Stimulated activated memory B cell treated with anti-CD40 and anti-IgM and Interleukin-4, amounts not matched to agents 10 μg/mL and 1 μg/mL and 100 μg/mL, for 72 hours (primary cell): ENCODE measurements around the gene GTF3A.

Source experiments
- ATAC-seq: fragments of 150-1000 bp; cut with Tn5 transposase; 2 replicates; pipeline ENCODE4 v1.10.0; 2021
- H3K27ac Mint-ChIP-seq: one replicate; pipeline ENCODE4 v1.8.0; 2022; ENCODE audit warnings: mild to moderate bottlenecking, mixed read lengths
- H3K27me3 Mint-ChIP-seq: one replicate; pipeline ENCODE4 v1.8.0; 2022; ENCODE audit warnings: mixed read lengths
- H3K36me3 Mint-ChIP-seq: one replicate; pipeline ENCODE4 v1.8.0; 2022; ENCODE audit warnings: mixed read lengths
- H3K4me1 Mint-ChIP-seq: one replicate; pipeline ENCODE4 v1.8.0; 2022; ENCODE audit warnings: mixed read lengths
- H3K4me3 Mint-ChIP-seq: one replicate; pipeline ENCODE4 v1.8.0; 2022; ENCODE audit warnings: mild to moderate bottlenecking, moderate library complexity, mixed read lengths
- H3K9me3 Mint-ChIP-seq: one replicate; pipeline ENCODE4 v1.8.0; 2022; ENCODE audit warnings: mixed read lengths

GTF3A gene

DNA sequence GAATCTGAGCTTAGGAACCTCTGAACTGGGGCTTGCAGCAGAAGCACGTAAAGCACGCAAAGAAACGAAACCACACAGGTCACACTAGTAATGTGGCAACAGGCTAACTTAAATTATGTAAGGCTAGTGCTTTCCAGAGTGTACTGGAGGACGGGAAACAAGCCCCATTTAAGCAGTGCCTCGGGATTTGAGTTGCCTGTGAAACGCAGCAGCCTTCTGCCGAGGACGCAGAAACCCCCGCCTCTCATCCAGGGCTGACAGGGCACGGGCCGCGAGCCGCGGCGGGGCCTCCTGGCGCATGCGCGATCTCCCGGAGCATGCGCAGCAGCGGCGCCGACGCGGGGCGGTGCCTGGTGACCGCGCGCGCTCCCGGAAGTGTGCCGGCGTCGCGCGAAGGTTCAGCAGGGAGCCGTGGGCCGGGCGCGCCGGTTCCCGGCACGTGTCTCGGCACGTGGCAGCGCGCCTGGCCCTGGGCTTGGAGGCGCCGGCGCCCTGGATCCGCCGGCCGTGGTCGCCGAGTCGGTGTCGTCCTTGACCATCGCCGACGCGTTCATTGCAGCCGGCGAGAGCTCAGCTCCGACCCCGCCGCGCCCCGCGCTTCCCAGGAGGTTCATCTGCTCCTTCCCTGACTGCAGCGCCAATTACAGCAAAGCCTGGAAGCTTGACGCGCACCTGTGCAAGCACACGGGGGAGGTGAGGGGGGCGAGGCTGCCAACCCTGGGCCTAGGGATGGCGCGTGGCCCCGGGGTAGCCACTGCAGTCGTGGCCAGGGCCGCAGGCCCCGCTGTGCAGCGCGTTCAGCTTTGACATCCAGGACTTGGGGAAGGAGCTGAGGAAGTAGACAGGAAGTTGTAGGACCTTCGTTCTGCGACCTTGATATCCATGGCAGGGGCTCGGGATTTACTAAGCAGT, at the start of gene GTF3A:
Gene GTF3A (plus strand): TSS at position 374 of the 912 bp plus-strand sequence.
- peak within 1 kb of the TSS; percentile 82 for H3K4me3 Mint-ChIP-seq
- H3K4me1 Mint-ChIP-seq: peaks cover 35% of the 10 kb centered on the region
- peak within 1 kb of the TSS; percentile 78 for H3K27ac Mint-ChIP-seq
- H3K9me3 Mint-ChIP-seq: no peaks in the 10 kb centered on the region
- ATAC-seq: peak; percentile 88
- H3K36me3 Mint-ChIP-seq: peaks cover 17% of the 10 kb centered on the region
- H3K27me3 Mint-ChIP-seq: no peaks in the 10 kb centered on the region

DNA sequence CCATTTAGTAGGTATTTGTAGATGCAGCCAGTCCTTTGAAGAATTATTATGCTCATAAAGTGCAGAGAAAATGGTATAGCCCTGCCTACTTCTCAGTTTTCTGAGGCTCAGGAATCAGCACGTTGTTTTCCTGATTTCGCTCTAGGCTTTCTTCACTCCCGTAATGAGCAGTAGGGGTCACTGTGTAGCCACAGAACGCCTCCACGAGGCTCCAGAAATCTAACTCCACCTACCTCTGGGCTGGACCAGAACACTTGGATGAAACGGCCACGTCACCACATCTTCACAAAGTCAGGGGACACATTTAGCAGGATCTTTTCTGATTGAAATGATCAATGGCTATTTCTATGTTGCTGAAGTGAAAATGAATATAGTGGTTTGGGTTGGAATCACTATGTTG, 49.8 kb upstream of the GTF3A start:
- Mint-ChIP-seq H3K27me3 (peaks cover 21% of the 10 kb centered on the region), H3K27ac (no peak overlapping the region), H3K4me3 (no peak overlapping the region), H3K9me3 (peaks cover 3% of the 10 kb centered on the region), H3K4me1 (peaks cover 16% of the 10 kb centered on the region), H3K36me3 (no peaks in the 10 kb centered on the region)
- peak; percentile 74 for ATAC-seq

- Mint-ChIP-seq H3K4me3 (no peak overlapping the region), H3K36me3 (no peaks in the 10 kb centered on the region), H3K27me3 (peaks cover 21% of the 10 kb centered on the region), H3K27ac (no peak overlapping the region), H3K9me3 (peaks cover 1% of the 10 kb centered on the region), H3K4me1 (peaks cover 16% of the 10 kb centered on the region)
- ATAC-seq: no peak
Observed at GRCh38 chr13:27375686-27376326, 48.6 kb upstream of the GTF3A start.

GRCh38 chr13:27379126-27379525, 45.3 kb upstream of the GTF3A start:
- no peaks in the 10 kb centered on the region for H3K9me3 Mint-ChIP-seq
- peaks cover 28% of the 10 kb centered on the region for H3K27me3 Mint-ChIP-seq
- no peak for ATAC-seq
- H3K27ac Mint-ChIP-seq: no peak overlapping the region
- H3K4me3 Mint-ChIP-seq: no peak overlapping the region
- H3K36me3 Mint-ChIP-seq: no peaks in the 10 kb centered on the region
- H3K4me1 Mint-ChIP-seq: peaks cover 16% of the 10 kb centered on the region

DNA sequence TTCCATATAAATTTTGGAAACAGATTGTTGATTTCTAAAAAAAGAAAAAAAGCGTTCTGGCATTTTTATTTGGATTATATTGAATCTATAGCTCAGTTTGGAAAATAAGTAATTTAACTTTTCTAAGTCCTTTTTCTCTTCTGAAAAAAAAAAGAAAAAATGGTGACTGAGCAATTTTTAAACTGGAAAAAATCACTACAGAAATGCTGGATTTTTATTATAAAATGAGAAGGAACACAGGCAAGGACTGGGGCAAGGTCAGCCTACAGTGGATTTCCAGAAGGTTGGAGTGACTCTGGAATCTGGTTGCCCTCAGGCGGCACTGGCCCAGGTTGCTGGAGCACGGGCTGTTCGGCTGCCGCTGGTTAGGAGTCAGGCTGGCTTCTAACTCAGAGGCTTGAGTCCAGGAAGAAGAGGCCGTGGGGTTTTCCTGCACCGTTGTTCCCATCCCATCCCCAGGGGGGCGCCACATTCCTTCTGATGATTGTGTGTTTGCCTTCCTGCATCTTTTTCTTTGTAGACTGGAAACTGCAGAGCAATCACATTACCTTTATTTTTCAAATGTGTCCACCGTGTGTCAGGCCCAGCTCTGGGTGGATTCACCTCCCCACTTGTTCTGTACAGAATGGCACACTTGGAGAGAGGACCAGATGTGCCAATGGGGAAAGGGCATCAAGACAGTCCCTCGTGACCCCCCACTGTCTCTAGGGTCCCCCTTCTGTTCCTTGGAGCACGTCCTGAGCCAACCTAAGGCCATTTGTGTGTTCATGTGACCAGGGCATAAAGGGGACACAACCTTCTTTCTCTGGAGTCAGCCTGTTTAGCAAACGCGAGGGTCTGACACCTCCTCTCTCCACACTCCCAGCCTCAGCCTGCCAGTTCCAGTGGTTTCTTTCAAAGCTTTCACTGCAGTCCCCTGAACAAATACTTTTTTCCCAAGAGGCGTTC, 44.5 kb upstream of the GTF3A start:
- peaks cover 23% of the 10 kb centered on the region for H3K27me3 Mint-ChIP-seq
- H3K27ac Mint-ChIP-seq: no peak overlapping the region
- H3K36me3 Mint-ChIP-seq: no peaks in the 10 kb centered on the region
- H3K4me3 Mint-ChIP-seq: no peak overlapping the region
- H3K4me1 Mint-ChIP-seq: peaks cover 9% of the 10 kb centered on the region
- ATAC-seq: peak; percentile 24
- no peaks in the 10 kb centered on the region for H3K9me3 Mint-ChIP-seq

GRCh38 chr13:27381601-27382000, 42.8 kb upstream of the GTF3A start:
- no peak overlapping the region for H3K27ac Mint-ChIP-seq
- H3K36me3 Mint-ChIP-seq: no peaks in the 10 kb centered on the region
- ATAC-seq: no peak
- H3K4me3 Mint-ChIP-seq: no peak overlapping the region
- no peaks in the 10 kb centered on the region for H3K4me1 Mint-ChIP-seq
- peaks cover 23% of the 10 kb centered on the region for H3K27me3 Mint-ChIP-seq
- no peaks in the 10 kb centered on the region for H3K9me3 Mint-ChIP-seq

DNA sequence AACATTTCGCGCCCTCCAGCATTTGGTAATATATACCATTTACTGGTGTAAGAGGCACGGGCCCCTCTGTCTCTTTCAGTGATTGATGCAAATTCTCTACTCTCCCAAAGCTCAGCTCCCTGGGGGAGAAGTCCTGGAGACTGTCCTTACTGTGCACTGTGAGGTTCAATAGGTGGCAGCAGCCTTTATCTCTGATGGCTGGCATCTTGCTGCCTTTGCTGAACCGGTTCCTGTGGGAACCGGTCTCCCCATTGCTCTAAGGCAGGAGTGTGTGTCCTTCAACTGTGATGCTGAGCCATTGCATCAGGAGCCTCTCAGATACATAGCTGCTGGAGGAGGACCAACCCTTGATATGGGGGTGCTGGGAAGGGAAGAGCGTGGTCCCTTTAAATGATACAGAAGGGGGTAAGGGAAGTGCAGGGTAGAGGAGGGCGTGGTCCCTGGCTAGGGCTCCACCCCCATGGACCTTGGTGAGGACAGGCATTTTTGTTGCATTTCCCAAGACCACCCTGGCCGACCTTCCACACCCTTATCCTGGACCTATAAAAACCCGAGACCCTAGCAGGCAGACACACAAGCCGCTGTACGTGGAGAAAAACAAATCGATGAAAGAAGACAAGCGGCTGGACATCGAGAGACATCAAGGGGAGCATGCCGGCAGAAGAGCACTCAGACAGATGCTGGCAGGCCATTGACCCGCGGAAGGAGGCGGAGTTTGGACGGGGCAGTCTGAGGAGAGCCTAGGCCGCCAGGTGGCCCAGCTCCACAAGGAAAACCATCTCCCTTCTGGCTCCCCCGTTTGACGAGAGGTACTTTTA, 41.1 kb upstream of the GTF3A start:
- no peak for ATAC-seq
- H3K27me3 Mint-ChIP-seq: peaks cover 23% of the 10 kb centered on the region
- H3K4me3 Mint-ChIP-seq: no peak overlapping the region
- H3K27ac Mint-ChIP-seq: no peak overlapping the region
- no peaks in the 10 kb centered on the region for H3K36me3 Mint-ChIP-seq
- H3K4me1 Mint-ChIP-seq: no peaks in the 10 kb centered on the region
- H3K9me3 Mint-ChIP-seq: no peaks in the 10 kb centered on the region

- H3K4me1 Mint-ChIP-seq: no peaks in the 10 kb centered on the region
- H3K4me3 Mint-ChIP-seq: no peak overlapping the region
- H3K36me3 Mint-ChIP-seq: no peaks in the 10 kb centered on the region
- no peak for ATAC-seq
- H3K9me3 Mint-ChIP-seq: no peaks in the 10 kb centered on the region
- H3K27me3 Mint-ChIP-seq: peaks cover 23% of the 10 kb centered on the region
- H3K27ac Mint-ChIP-seq: no peak overlapping the region
Observed at GRCh38 chr13:27384285-27384684, 40.1 kb upstream of the GTF3A start.

- Mint-ChIP-seq H3K27ac (no peak overlapping the region), H3K27me3 (peaks cover 4% of the 10 kb centered on the region), H3K4me1 (no peaks in the 10 kb centered on the region), H3K36me3 (no peaks in the 10 kb centered on the region), H3K4me3 (no peak overlapping the region), H3K9me3 (no peaks in the 10 kb centered on the region)
- no peak for ATAC-seq
Observed at GRCh38 chr13:27388241-27388640, 36.2 kb upstream of the GTF3A start.

- H3K4me1 Mint-ChIP-seq: no peaks in the 10 kb centered on the region
- ATAC-seq: no peak
- no peaks in the 10 kb centered on the region for H3K36me3 Mint-ChIP-seq
- no peak overlapping the region for H3K27ac Mint-ChIP-seq
- H3K9me3 Mint-ChIP-seq: no peaks in the 10 kb centered on the region
- H3K4me3 Mint-ChIP-seq: no peak overlapping the region
- no peaks in the 10 kb centered on the region for H3K27me3 Mint-ChIP-seq
Observed at GRCh38 chr13:27389891-27390290, 34.5 kb upstream of the GTF3A start.

GRCh38 chr13:27391471-27391870, 32.9 kb upstream of the GTF3A start:
- H3K4me1 Mint-ChIP-seq: no peaks in the 10 kb centered on the region
- no peaks in the 10 kb centered on the region for H3K36me3 Mint-ChIP-seq
- H3K4me3 Mint-ChIP-seq: no peak overlapping the region
- no peaks in the 10 kb centered on the region for H3K9me3 Mint-ChIP-seq
- H3K27me3 Mint-ChIP-seq: no peaks in the 10 kb centered on the region
- no peak for ATAC-seq
- no peak overlapping the region for H3K27ac Mint-ChIP-seq

- H3K4me3 Mint-ChIP-seq: no peak overlapping the region
- no peaks in the 10 kb centered on the region for H3K4me1 Mint-ChIP-seq
Observed at GRCh38 chr13:27393101-27393500, 31.3 kb upstream of the GTF3A start.

GRCh38 chr13:27395007-27395510, 29.4 kb upstream of the GTF3A start:
- H3K9me3 Mint-ChIP-seq: no peaks in the 10 kb centered on the region
- H3K27me3 Mint-ChIP-seq: no peaks in the 10 kb centered on the region
- no peaks in the 10 kb centered on the region for H3K4me1 Mint-ChIP-seq
- no peak overlapping the region for H3K4me3 Mint-ChIP-seq
- H3K36me3 Mint-ChIP-seq: no peaks in the 10 kb centered on the region
- ATAC-seq: no peak
- no peak overlapping the region for H3K27ac Mint-ChIP-seq

More at GRCh38 chr13:27393101-27393500, 31.3 kb upstream of the GTF3A start:
- ATAC-seq: no peak
- Mint-ChIP-seq H3K36me3 (no peaks in the 10 kb centered on the region), H3K27ac (no peak overlapping the region), H3K27me3 (no peaks in the 10 kb centered on the region), H3K9me3 (no peaks in the 10 kb centered on the region)

GRCh38 chr13:27396252-27396846, 28.1 kb upstream of the GTF3A start:
- Mint-ChIP-seq H3K4me1 (peaks cover 5% of the 10 kb centered on the region), H3K27me3 (no peaks in the 10 kb centered on the region), H3K4me3 (no peak overlapping the region), H3K36me3 (no peaks in the 10 kb centered on the region), H3K27ac (no peak overlapping the region), H3K9me3 (no peaks in the 10 kb centered on the region)
- ATAC-seq: no peak
